ENCODE data around the gene TBL3. TPM values are rescaled to one million over a fixed set of nuclear protein-coding genes. Genes with fewer than 3 reads are reported as not detected.
A peak's percentile ranks its signal among the peaks of the same experiment; 100 is the strongest.
"Not testable (repeated sequence)": the region's sequence is repeated elsewhere in the genome, so short reads cannot be mapped to it uniquely, and the experiment has no call there.

TBL3 gene
- total RNA-seq, 1 experiment from 2014 or later: 84.2 TPM

GRCh38 chr16:2007081-2007836 lies 35.4 kb downstream of the TBL3 start:
- DNase-seq (ENCODE audit: low spot score): no peak
- in situ Hi-C loops (cut with HindIII; ENCODE audit: low sequenced_read_pairs): no loop called here

GRCh38 chr16:2008009-2008526 lies 36.2 kb downstream of the TBL3 start:
- in situ Hi-C loops (cut with HindIII; ENCODE audit: low sequenced_read_pairs): no loop called here

GRCh38 chr16:2008631-2009163 lies 36.8 kb downstream of the TBL3 start:
- DNase-seq (ENCODE audit: low spot score): no peak
- in situ Hi-C loops (cut with HindIII; ENCODE audit: low sequenced_read_pairs): no loop called here

More at GRCh38 chr16:2008009-2008526, 36.2 kb downstream of the TBL3 start:
- DNase-seq (ENCODE audit: low spot score): no peak

- in situ Hi-C loops (cut with HindIII; ENCODE audit: low sequenced_read_pairs): no loop called here
- no peak for DNase-seq (ENCODE audit: low spot score)
These were observed 37.4 kb downstream of the TBL3 start for GRCh38 chr16:2009164-2009711.

- DNase-seq (ENCODE audit: low spot score): peak; percentile 87
- in situ Hi-C loops (cut with HindIII; ENCODE audit: low sequenced_read_pairs): no loop called here
These were observed 38.1 kb downstream of the TBL3 start, which contains the start of gene ZNF598 for GRCh38 chr16:2009791-2010510. ZNF598 (minus strand) TSS chr16:2009821.

- DNase-seq (ENCODE audit: low spot score); in situ Hi-C loops (cut with HindIII; ENCODE audit: low sequenced_read_pairs): not testable (repeated sequence)
These were observed 39.9 kb downstream of the TBL3 start for GRCh38 chr16:2011726-2012125.

- in situ Hi-C loops (cut with HindIII; ENCODE audit: low sequenced_read_pairs): no loop called here
These were observed 41.7 kb downstream of the TBL3 start for GRCh38 chr16:2013527-2013926.

GRCh38 chr16:2015117-2015946 lies 43.5 kb downstream of the TBL3 start:
- in situ Hi-C loops (cut with HindIII; ENCODE audit: low sequenced_read_pairs): no loop called here
- no peak for DNase-seq (ENCODE audit: low spot score)

More at GRCh38 chr16:2013527-2013926, 41.7 kb downstream of the TBL3 start:
- DNase-seq (ENCODE audit: low spot score): no peak

- no peak for DNase-seq (ENCODE audit: low spot score)
- in situ Hi-C loops (cut with HindIII; ENCODE audit: low sequenced_read_pairs): no loop called here
These were observed 44.0 kb downstream of the TBL3 start for GRCh38 chr16:2015947-2016208.

- no peak for DNase-seq (ENCODE audit: low spot score)
- in situ Hi-C loops (cut with HindIII; ENCODE audit: low sequenced_read_pairs): no loop called here
These were observed 44.6 kb downstream of the TBL3 start for GRCh38 chr16:2016407-2016922.

- in situ Hi-C loops (cut with HindIII; ENCODE audit: low sequenced_read_pairs): no loop called here
- no peak for DNase-seq (ENCODE audit: low spot score)
These were observed 47.7 kb downstream of the TBL3 start, which contains the start of gene NPW for GRCh38 chr16:2019518-2019920. NPW (plus strand) TSS chr16:2019785.

GRCh38 chr16:2019921-2020831 lies 48.3 kb downstream of the TBL3 start:
- DNase-seq (ENCODE audit: low spot score): no peak
- in situ Hi-C loops (cut with HindIII; ENCODE audit: low sequenced_read_pairs): no loop called here

- DNase-seq (ENCODE audit: low spot score): no peak
- in situ Hi-C loops (cut with HindIII; ENCODE audit: low sequenced_read_pairs): no loop called here
These were observed 50.9 kb downstream of the TBL3 start for GRCh38 chr16:2022723-2023091.

GRCh38 chr16:2023092-2024031 lies 51.5 kb downstream of the TBL3 start:
- DNase-seq (ENCODE audit: low spot score): peak; percentile 89
- in situ Hi-C loops (cut with HindIII; ENCODE audit: low sequenced_read_pairs): no loop called here

- in situ Hi-C loops (cut with HindIII; ENCODE audit: low sequenced_read_pairs): no loop called here
- DNase-seq (ENCODE audit: low spot score): no peak
These were observed 52.2 kb downstream of the TBL3 start for GRCh38 chr16:2024032-2024420.

- in situ Hi-C loops (cut with HindIII; ENCODE audit: low sequenced_read_pairs): no loop called here
- DNase-seq (ENCODE audit: low spot score): no peak
These were observed 53.4 kb downstream of the TBL3 start for GRCh38 chr16:2025251-2025650.

- DNase-seq (ENCODE audit: low spot score): no peak
- in situ Hi-C loops (cut with HindIII; ENCODE audit: low sequenced_read_pairs): no loop called here
These were observed 54.1 kb downstream of the TBL3 start for GRCh38 chr16:2025878-2026460.
